ENCODE data around the gene TYMP.

GRCh38 chr22:50569041-50569459, 39.2 kb upstream of the TYMP start:
- TF ChIP-seq CTCF (conservative IDR thresholded peaks at IDR 0.05 in 1 of 2, IDR thresholded peaks at IDR 0.05 in 1 of 2; ENCODE audit: extremely low read depth in 1 of 2, insufficient read depth in 1 of 2, low read depth in 1 of 2, low read length in 2 of 2): no peak
- no peak for TF ChIP-seq EZH2 (IDR thresholded peaks at IDR 0.05; ENCODE audit: borderline replicate concordance, low read length)

Measured in mammary epithelial cell (primary cell).